HepG2 (cell line): ENCODE measurements around the gene MPPE1. TPM values are rescaled to one million over a fixed set of nuclear protein-coding genes. Genes with fewer than 3 reads are reported as not detected.

Experiments used
- ATAC-seq: fragments of 200-7000 bp; cut with Tn5 transposase; 3 replicates; pipeline ENCODE4 v1.9.1; 2020; ENCODE audit warnings: mild to moderate bottlenecking, moderate library complexity
- BruUV-seq: library from RNA; stranded (reverse); fragments of 400-500 nt; replicated peaks from 2 replicates; lab custom pipeline; 2021; lab: Mats Ljungman, UMichigan
- CTCF ChIA-PET: fragments of 300-600 bp; formaldehyde crosslinking; extraction: SDS; loops from one replicate; lab custom pipeline; 2021; ENCODE audit warnings: low total read pairs, inconsistent platforms, low intra/inter-chr PET ratio; lab: Yijun Ruan, JAX
- POLR2A ChIA-PET: fragments of 350-600 bp; sonication (Branson Sonifier 250); formaldehyde crosslinking; loops from one replicate; lab custom pipeline; 2020; ENCODE audit warnings: antibody characterized with exemption, inconsistent platforms; lab: Yijun Ruan, JAX
- DNase-seq: peaks from one replicate; pipeline ENCODE4 v3.0.0-alpha.2; 2015; ENCODE audit warnings: low spot score
- FAIRE-seq: peaks from 3 replicates; lab custom pipeline; 2011; peaks lifted over from hg19 to GRCh38; lab: Jason Lieb, UNC
- H2AFZ ChIP-seq: one replicate; pipeline ENCODE4 v1.6.1; 2011; ENCODE audit warnings: low read length, inconsistent platforms
- H3K27ac ChIP-seq: fragments of 300-600 bp; 3 replicates; pipeline ENCODE4 v1.8.0; 2011; ENCODE audit warnings: mixed run types, mild to moderate bottlenecking, mixed read lengths, low read length, inconsistent platforms; ENCODE audit not compliant: insufficient read depth; ENCODE audit errors: extremely low read length
- H3K27me3 ChIP-seq, 2 experiments: fragments of 200-600 bp in 1 of 2; 2 replicates in 1 of 2; 3 replicates in 1 of 2; pipeline versions ENCODE4 v1.6.0 to v1.8.0; 2011; ENCODE audit warnings: low read length in 2 of 2, mild to moderate bottlenecking in 2 of 2, moderate library complexity in 2 of 2, inconsistent platforms in 1 of 2; ENCODE audit not compliant: insufficient read depth in 2 of 2, control insufficient read depth in 1 of 2
- H3K36me3 ChIP-seq, 2 experiments: fragments of 200-600 bp in 1 of 2; replicated peaks in 1 of 2; 2 replicates in 1 of 2; 3 replicates in 1 of 2; pipeline versions ENCODE4 v1.5.1 to v1.8.0; 2011; ENCODE audit warnings: low read length in 2 of 2, inconsistent platforms in 1 of 2; ENCODE audit not compliant: insufficient read depth in 2 of 2, control insufficient read depth in 1 of 2
- H3K4me1 ChIP-seq: 2 replicates; pipeline ENCODE4 v1.5.1; 2012; ENCODE audit warnings: low read length, inconsistent platforms; ENCODE audit not compliant: insufficient read depth
- H3K4me2 ChIP-seq: 2 replicates; pipeline ENCODE4 v1.6.0; 2011; ENCODE audit warnings: low read depth, low read length, inconsistent platforms
- H3K4me3 ChIP-seq, 3 experiments: fragments of 200-600 bp in 1 of 3; sonication (generic), shearing (Covaris generic) in 1 of 3; replicated peaks in 1 of 3; 2 replicates each; pipeline ENCODE4 v1.5.1; 2011 to 2016; ENCODE audit warnings: low read length in 3 of 3, inconsistent platforms in 2 of 3, low read depth in 2 of 3, mild to moderate bottlenecking in 2 of 3, control low read depth in 1 of 3, mixed read lengths in 1 of 3; ENCODE audit not compliant: insufficient read depth in 1 of 3
- H3K79me2 ChIP-seq: one replicate; pipeline ENCODE4 v1.6.1; 2011; ENCODE audit warnings: low read length, inconsistent platforms; ENCODE audit not compliant: insufficient read depth
- H3K9ac ChIP-seq: 2 replicates; pipeline ENCODE4 v1.6.0; 2011; ENCODE audit warnings: mild to moderate bottlenecking, low read depth, low read length, inconsistent platforms; ENCODE audit not compliant: insufficient read depth
- H3K9me3 ChIP-seq: 2 replicates; pipeline ENCODE4 v1.5.1; 2012; ENCODE audit warnings: mild to moderate bottlenecking, low read length
- H4K20me1 ChIP-seq: 2 replicates; pipeline ENCODE4 v1.6.0; 2011; ENCODE audit warnings: inconsistent platforms, mild to moderate bottlenecking, low read length, moderate library complexity; ENCODE audit not compliant: insufficient read depth
- AHDC1 ChIP-seq: sonication (generic); formaldehyde crosslinking; IDR thresholded peaks from 2 replicates; pipeline ENCODE4 v1.5.1; 2020; ENCODE audit warnings: mild to moderate bottlenecking, missing genetic modification reagents, borderline replicate concordance
- ELF3 ChIP-seq: IDR thresholded peaks from 2 replicates; pipeline ENCODE4 v1.6.1; 2016; ENCODE audit warnings: missing genetic modification reagents, missing compliant biosample characterization
- RARG ChIP-seq: sonication (generic); formaldehyde crosslinking; IDR thresholded peaks from 2 replicates; pipeline ENCODE4 v1.4.0; 2020; ENCODE audit warnings: low read depth, mild to moderate bottlenecking, missing genetic modification reagents
- REST ChIP-seq, 2 experiments: IDR thresholded peaks; 2 replicates each; pipeline ENCODE4 v1.6.1; 2011 to 2012; ENCODE audit warnings: low read length in 2 of 2, borderline replicate concordance in 1 of 2, low read depth in 1 of 2, mild to moderate bottlenecking in 1 of 2, moderate library complexity in 1 of 2
- RNF219 ChIP-seq: sonication (generic); formaldehyde crosslinking; IDR thresholded peaks from 2 replicates; pipeline ENCODE4 v1.5.0; 2020; ENCODE audit warnings: mild to moderate bottlenecking, missing genetic modification reagents
- WGBS: methylation state at CpG from one replicate; pipeline ENCODE4 v1.1.6; 2017; ENCODE audit warnings: low lambda C conversion rate; 5-methylcytosine and 5-hydroxymethylcytosine counted together
- in situ Hi-C: cut with HindIII; loops from 2 replicates; pipeline ENCODE4 v1.10.0; 2017; ENCODE audit warnings: low pct_unique_long_range_greater_than_20kb; ENCODE audit not compliant: extremely low pct_ligation_motif_present
- intact Hi-C: fragments of 100-400 bp; cut with micrococcal nuclease; formaldehyde crosslinking; loops from one replicate; pipeline ENCODE4 v1.10.0; 2022; ENCODE audit not compliant: unreplicated experiment
- polyA plus RNA-seq, 8 experiments: library from polyadenylated mRNA; depleted of rRNA in 3 of 8; stranded (reverse) in 7 of 8; unstranded in 1 of 8; fragments of >200 nt; fragmentation: Illumina TruSeq in 4 of 8; extraction: Trizol in 4 of 8; gene quantifications; 2 replicates each; pipeline versions ENCODE4 v1.2.1 to v1.2.3, GENCODE V29; 2011 to 2016; ENCODE audit warnings: low read depth in 4 of 8, missing spikeins in 1 of 8, mixed read lengths in 1 of 8; ENCODE audit not compliant: insufficient read depth in 1 of 8
- total RNA-seq, 5 experiments: library from RNA; depleted of rRNA; stranded (reverse); fragments of >200 nt; fragmentation: Illumina TruSeq; extraction: Trizol; gene quantifications; 2 replicates each; pipeline ENCODE4 v1.2.3, GENCODE V29; 2016; ENCODE audit warnings: low read depth in 1 of 5
- TF ChIP-seq, protein P1 (sequence below): sonication (generic); formaldehyde crosslinking; IDR thresholded peaks from 2 replicates; pipeline ENCODE4 v1.8.0; 2022; ENCODE audit warnings: mild to moderate bottlenecking, missing genetic modification reagents; ENCODE audit not compliant: insufficient replicate concordance

Gene MPPE1
- total and polyA plus RNA-seq, 2 of the 13 experiments (the other 11 are each of a cell fraction or from before 2014, with no cell fraction given): 9.6 to 11.9 TPM

GRCh38 chr18:11851146-11851805 lies 56.8 kb downstream of the MPPE1 start, which contains the start of gene CHMP1B (continued):
- TF ChIP-seq REST (IDR thresholded peaks at IDR 0.05; ENCODE audit: borderline replicate concordance in 1 of 2, low read depth in 1 of 2, low read length in 2 of 2) (peak in 1 of 2 experiments; percentile 21; a peak in 1 of 4 replicates), RNF219 (no peak)

DNA sequence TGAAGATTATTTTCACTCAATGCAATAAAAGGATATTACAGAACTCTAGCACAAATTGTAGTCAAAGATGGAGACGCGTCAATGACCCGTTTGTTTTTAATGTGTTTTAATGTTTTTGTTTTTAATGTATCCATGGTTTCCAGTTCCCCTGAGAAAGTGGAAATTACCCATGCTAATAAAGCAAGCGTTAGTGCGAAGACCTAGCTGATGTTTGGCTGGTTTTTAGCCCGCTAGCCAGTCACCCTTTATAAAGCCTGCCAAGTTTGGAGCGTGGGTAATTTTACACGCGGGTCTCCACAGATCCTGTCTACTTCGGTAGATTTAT lies 57.3 kb downstream of the MPPE1 start:
- 0% methylated on average over 10 of the region's 10 CpGs for WGBS
- Histone ChIP-seq H3K27ac (peak overlapping the region; percentile 76), H3K36me3 (no peaks in the 10 kb centered on the region), H3K9me3 (no peaks in the 10 kb centered on the region), H3K4me3 (peak overlapping the region; percentile 68 to 93 (median 83)), H4K20me1 (no peaks in the 10 kb centered on the region), H3K79me2 (peaks cover 27% of the 10 kb centered on the region), H3K27me3 (no peaks in the 10 kb centered on the region; a peak in 2 of 5 replicates), H2AFZ (no peak overlapping the region), H3K4me1 (peaks cover 44% of the 10 kb centered on the region), H3K9ac (peak overlapping the region; percentile 91), H3K4me2 (peak overlapping the region; percentile 96)
- FAIRE-seq (no peak), DNase-seq (no peak), ATAC-seq (peak; percentile 13)
- intact Hi-C loops (loop anchor here (1.0 to 10.0 kb wide), 3 partner anchors 10 to 144 kb away; partner anchors contain the start of gene MPPE1), in situ Hi-C loops (no loop called here)
- BruUV-seq: TSS peak; percentile 93
- POLR2A ChIA-PET: interaction anchor here (1.0 to 2.4 kb wide), 3 partner anchors 10 to 144 kb away, joined by 3 to 16 read pairs (median 6); no protein-coding TSS in a partner anchor
- CTCF ChIA-PET: no interaction called here
- TF ChIP-seq ELF3: no peak
- TF ChIP-seq AHDC1 (CRISPR knock-in tag): no peak
- TF ChIP-seq, protein P1, sequence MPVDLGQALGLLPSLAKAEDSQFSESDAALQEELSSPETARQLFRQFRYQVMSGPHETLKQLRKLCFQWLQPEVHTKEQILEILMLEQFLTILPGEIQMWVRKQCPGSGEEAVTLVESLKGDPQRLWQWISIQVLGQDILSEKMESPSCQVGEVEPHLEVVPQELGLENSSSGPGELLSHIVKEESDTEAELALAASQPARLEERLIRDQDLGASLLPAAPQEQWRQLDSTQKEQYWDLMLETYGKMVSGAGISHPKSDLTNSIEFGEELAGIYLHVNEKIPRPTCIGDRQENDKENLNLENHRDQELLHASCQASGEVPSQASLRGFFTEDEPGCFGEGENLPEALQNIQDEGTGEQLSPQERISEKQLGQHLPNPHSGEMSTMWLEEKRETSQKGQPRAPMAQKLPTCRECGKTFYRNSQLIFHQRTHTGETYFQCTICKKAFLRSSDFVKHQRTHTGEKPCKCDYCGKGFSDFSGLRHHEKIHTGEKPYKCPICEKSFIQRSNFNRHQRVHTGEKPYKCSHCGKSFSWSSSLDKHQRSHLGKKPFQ (CRISPR knock-in tag): peak; percentile 62
- 0 out of 2 replicates have a peak, but pooled peaks have one; percentile 1 for TF ChIP-seq RARG (CRISPR knock-in tag)
